PC-3 (cell line): ENCODE results near the gene CASK. TPM values are rescaled to one million over a fixed set of nuclear protein-coding genes. Genes with fewer than 3 reads are reported as not detected.

Experiments used
- ATAC-seq: fragments of 200-7000 bp; cut with Tn5 transposase; 2 replicates; pipeline ENCODE4 v1.9.1; 2020; ENCODE audit warnings: mild to moderate bottlenecking, moderate library complexity
- BruUV-seq: library from RNA; stranded (reverse); fragments of 400-500 nt; replicated peaks from 2 replicates; lab custom pipeline; 2021; lab: Mats Ljungman, UMichigan
- CTCF ChIA-PET: fragments of 300-600 bp; sonication (Branson Sonifier 250); formaldehyde crosslinking; loops from one replicate; lab custom pipeline; 2022; ENCODE audit warnings: antibody characterized with exemption; lab: Charles Lee
- POLR2A ChIA-PET: fragments of 300-600 bp; sonication (Branson Sonifier 250); formaldehyde crosslinking; loops from one replicate; lab custom pipeline; 2022; ENCODE audit warnings: antibody characterized with exemption; ENCODE audit not compliant: unreplicated experiment; lab: Charles Lee
- DNase-seq: peaks from one replicate; pipeline ENCODE4 v3.0.0-alpha.2; 2015
- H2AFZ ChIP-seq: fragments of 300-600 bp; sonication (generic); 2 replicates; pipeline ENCODE4 v1.6.0; 2016; ENCODE audit warnings: antibody characterized with exemption, low read length
- H3F3A ChIP-seq: fragments of 300-600 bp; sonication (generic); one replicate; pipeline ENCODE4 v1.6.0; 2017; ENCODE audit warnings: antibody characterized with exemption, low read length, control low read depth, mild to moderate bottlenecking; ENCODE audit not compliant: unreplicated experiment
- H3K27ac ChIP-seq: fragments of 300-600 bp; sonication (generic); 2 replicates; pipeline ENCODE4 v1.5.1; 2016; ENCODE audit warnings: mild to moderate bottlenecking, low read length
- H3K27me3 ChIP-seq: fragments of 300-600 bp; sonication (generic); 2 replicates; pipeline ENCODE4 v1.6.1; 2016; ENCODE audit warnings: low read length, mixed read lengths
- H3K36me3 ChIP-seq: fragments of 300-600 bp; sonication (generic); 2 replicates; pipeline ENCODE4 v1.6.1; 2016; ENCODE audit warnings: low read depth, mixed run types, low read length, mixed read lengths
- H3K4me1 ChIP-seq: fragments of 300-600 bp; sonication (generic); 2 replicates; pipeline ENCODE4 v1.5.1; 2016; ENCODE audit warnings: low read length; ENCODE audit not compliant: insufficient read depth
- H3K4me2 ChIP-seq: fragments of 300-600 bp; sonication (generic); 2 replicates; pipeline ENCODE4 v1.6.0; 2016; ENCODE audit warnings: low read length
- H3K4me3 ChIP-seq: fragments of 300-600 bp; sonication (generic); 2 replicates; pipeline ENCODE4 v1.5.1; 2016; ENCODE audit warnings: mild to moderate bottlenecking, low read length, mixed read lengths
- H3K79me2 ChIP-seq: fragments of 300-600 bp; sonication (generic); 2 replicates; pipeline ENCODE4 v1.6.1; 2017; ENCODE audit warnings: low read length, mixed read lengths
- H3K9ac ChIP-seq: fragments of 300-600 bp; sonication (generic); 2 replicates; pipeline ENCODE4 v1.6.0; 2016; ENCODE audit warnings: mild to moderate bottlenecking, low read length
- H3K9me2 ChIP-seq: fragments of 300-600 bp; sonication (generic); replicated peaks from 2 replicates; pipeline ENCODE4 v1.6.1; 2016; ENCODE audit warnings: mixed run types, low read length, mixed read lengths
- H3K9me3 ChIP-seq: fragments of 300-600 bp; sonication (generic); 2 replicates; pipeline ENCODE4 v1.6.1; 2016; ENCODE audit warnings: low read length, mixed read lengths
- H4K20me1 ChIP-seq: fragments of 300-600 bp; sonication (generic); 2 replicates; pipeline ENCODE4 v1.6.1; 2016; ENCODE audit warnings: low read length, mixed read lengths
- CTCF ChIP-seq: fragments of 300-600 bp; sonication (generic); conservative IDR thresholded peaks from 2 replicates; pipeline ENCODE4 v1.5.1; 2017; ENCODE audit warnings: antibody characterized with exemption, low read depth, mild to moderate bottlenecking, low read length
- EZH2 ChIP-seq: fragments of 300-600 bp; sonication (generic); IDR thresholded peaks from one replicate; pipeline ENCODE4 v1.6.1; 2017; ENCODE audit warnings: antibody characterized with exemption, mild to moderate bottlenecking, low read length; ENCODE audit not compliant: unreplicated experiment
- EZH2phosphoT487 ChIP-seq: fragments of 300-600 bp; sonication (generic); IDR thresholded peaks from 2 replicates; pipeline ENCODE4 v1.6.1; 2018; ENCODE audit warnings: mild to moderate bottlenecking, antibody characterized with exemption, low read length, borderline replicate concordance
- intact Hi-C: fragments of 100-400 bp; cut with micrococcal nuclease; formaldehyde crosslinking; loops from 2 replicates; pipeline ENCODE4 v1.9.0; 2023
- total RNA-seq: library from RNA; depleted of rRNA; stranded (reverse); fragments of >200 nt; gene quantifications from 2 replicates; pipeline ENCODE4 v1.2.3, GENCODE V29; 2014

The CASK gene
- total RNA-seq, 1 experiment from 2014 or later = 21.4 TPM

- Histone ChIP-seq H3K9ac (no peak overlapping the region), H3K79me2 (no peaks in the 10 kb centered on the region), H3K4me3 (no peak overlapping the region), H4K20me1 (no peaks in the 10 kb centered on the region), H3K4me1 (no peaks in the 10 kb centered on the region), H3F3A (no peaks in the 10 kb centered on the region), H3K4me2 (no peak overlapping the region), H3K27me3 (no peaks in the 10 kb centered on the region), H3K36me3 (no peaks in the 10 kb centered on the region), H3K9me3 (no peaks in the 10 kb centered on the region), H3K9me2 (no peaks in the 10 kb centered on the region), H2AFZ (no peak overlapping the region), H3K27ac (no peak overlapping the region)
- CTCF ChIA-PET = no interaction called here
- DNase-seq (no peak), ATAC-seq (no peak)
- no TSS peak for BruUV-seq
- POLR2A ChIA-PET = no interaction called here
- TF ChIP-seq EZH2 (no peak), CTCF (no peak), EZH2phosphoT487 (no peak)
- intact Hi-C loops = no loop called here
Measured at GRCh38 chrX:41689711-41690110, 233.6 kb downstream of the CASK start.

GRCh38 chrX:41688835-41689234, 234.5 kb downstream of the CASK start, which contains the start of gene GPR34:
Gene GPR34 (plus strand): TSS chrX:41688973. CDS start chrX:41695634, 6,661 bp downstream.
- ATAC-seq (no peak), DNase-seq (no peak)
- no peaks in the 10 kb centered on the region for H3K4me1 ChIP-seq
- no peak within 1 kb of the TSS for H3K9ac ChIP-seq
- H3K4me2 ChIP-seq = no peak within 1 kb of the TSS
- intact Hi-C loops = no loop called here
- H3K4me3 ChIP-seq = no peak within 1 kb of the TSS
- H3F3A ChIP-seq = no peaks in the 10 kb centered on the region
- no peaks in the 10 kb centered on the region for H3K27me3 ChIP-seq
- ChIA-PET CTCF (no interaction called here), POLR2A (no interaction called here)
- H3K27ac ChIP-seq = no peak within 1 kb of the TSS
- H2AFZ ChIP-seq = no peak within 1 kb of the TSS
- no peaks in the 10 kb centered on the region for H4K20me1 ChIP-seq
- no peaks in the 10 kb centered on the region for H3K9me3 ChIP-seq
- no peaks in the 10 kb centered on the region for H3K36me3 ChIP-seq
- no TSS peak for BruUV-seq
- no peak for TF ChIP-seq EZH2phosphoT487
- no peak for TF ChIP-seq CTCF
- no peak for TF ChIP-seq EZH2
- no peaks in the 10 kb centered on the region for H3K9me2 ChIP-seq
- H3K79me2 ChIP-seq = no peaks in the 10 kb centered on the region

- TF ChIP-seq EZH2phosphoT487 = no peak
- TF ChIP-seq EZH2 = no peak
- no peak for TF ChIP-seq CTCF
- ATAC-seq = no peak
- intact Hi-C loops = no loop called here
Measured at GRCh38 chrX:41688156-41688555, 235.2 kb downstream of the CASK start.

More at GRCh38 chrX:41688156-41688555, 235.2 kb downstream of the CASK start:
- Histone ChIP-seq H3K79me2 (no peaks in the 10 kb centered on the region), H4K20me1 (no peaks in the 10 kb centered on the region), H3K9me3 (no peaks in the 10 kb centered on the region), H2AFZ (no peak overlapping the region), H3K9me2 (no peaks in the 10 kb centered on the region), H3K9ac (no peak overlapping the region), H3F3A (no peaks in the 10 kb centered on the region), H3K27ac (no peak overlapping the region), H3K4me2 (no peak overlapping the region), H3K27me3 (no peaks in the 10 kb centered on the region), H3K36me3 (no peaks in the 10 kb centered on the region), H3K4me3 (no peak overlapping the region), H3K4me1 (no peaks in the 10 kb centered on the region)
- BruUV-seq = no TSS peak
- ChIA-PET POLR2A (no interaction called here), CTCF (no interaction called here)
- no peak for DNase-seq
